Measurements from ENCODE around the gene COA7. TPM values are rescaled to one million over a fixed set of nuclear protein-coding genes. Genes with fewer than 3 reads are reported as not detected.

The COA7 gene
- polyA plus RNA-seq, 3 donors, result 4.8 to 8.5 (median 6.2) TPM

- no peaks in the 10 kb centered on the region for H3K27me3 ChIP-seq (ENCODE audit: control insufficient read depth in 2 of 2, insufficient read depth in 2 of 2, low read length in 2 of 2)
- Mint-ChIP-seq H3K9me3 (no peaks in the 10 kb centered on the region), H3K27me3 (ENCODE audit: low read depth in 3 of 3) (no peaks in the 10 kb centered on the region), H3K36me3 (peaks cover 4 to 13% of the 10 kb centered on the region in 2 donors), H3K4me1 (peaks cover 6% of the 10 kb centered on the region), H3K27ac (peak overlapping the region in 1 of 7 donors; percentile 10), H3K4me3 (no peak overlapping the region)
- H3K36me3 ChIP-seq (replicated peaks in 1 of 2; ENCODE audit: control insufficient read depth in 1 of 2, insufficient read depth in 2 of 2, low read length in 2 of 2), result peaks cover 0 to 6% of the 10 kb centered on the region in 2 donors
- no peak overlapping the region for H2AFZ ChIP-seq (ENCODE audit: insufficient read depth, low read depth, low read length, poor library complexity, severe bottlenecking)
- peaks cover 79% of the 10 kb centered on the region for H4K20me1 ChIP-seq (ENCODE audit: insufficient read depth, low read length)
- TF ChIP-seq, protein P1, sequence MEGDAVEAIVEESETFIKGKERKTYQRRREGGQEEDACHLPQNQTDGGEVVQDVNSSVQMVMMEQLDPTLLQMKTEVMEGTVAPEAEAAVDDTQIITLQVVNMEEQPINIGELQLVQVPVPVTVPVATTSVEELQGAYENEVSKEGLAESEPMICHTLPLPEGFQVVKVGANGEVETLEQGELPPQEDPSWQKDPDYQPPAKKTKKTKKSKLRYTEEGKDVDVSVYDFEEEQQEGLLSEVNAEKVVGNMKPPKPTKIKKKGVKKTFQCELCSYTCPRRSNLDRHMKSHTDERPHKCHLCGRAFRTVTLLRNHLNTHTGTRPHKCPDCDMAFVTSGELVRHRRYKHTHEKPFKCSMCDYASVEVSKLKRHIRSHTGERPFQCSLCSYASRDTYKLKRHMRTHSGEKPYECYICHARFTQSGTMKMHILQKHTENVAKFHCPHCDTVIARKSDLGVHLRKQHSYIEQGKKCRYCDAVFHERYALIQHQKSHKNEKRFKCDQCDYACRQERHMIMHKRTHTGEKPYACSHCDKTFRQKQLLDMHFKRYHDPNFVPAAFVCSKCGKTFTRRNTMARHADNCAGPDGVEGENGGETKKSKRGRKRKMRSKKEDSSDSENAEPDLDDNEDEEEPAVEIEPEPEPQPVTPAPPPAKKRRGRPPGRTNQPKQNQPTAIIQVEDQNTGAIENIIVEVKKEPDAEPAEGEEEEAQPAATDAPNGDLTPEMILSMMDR (IDR thresholded peaks at IDR 0.05), result no peak
- H3K4me1 ChIP-seq (ENCODE audit: control insufficient read depth in 1 of 2, insufficient read depth in 2 of 2, low read length in 2 of 2), result no peaks in the 10 kb centered on the region
- H3K4me2 ChIP-seq (replicated peaks; ENCODE audit: extremely low read depth, low read length, poor library complexity, severe bottlenecking), result no peak overlapping the region
- H3K27ac ChIP-seq (ENCODE audit: low read depth in 1 of 2, low read length in 2 of 2), result no peak overlapping the region
- no peak overlapping the region for H3K4me3 ChIP-seq (replicated peaks in 1 of 3; ENCODE audit: low read depth in 2 of 3, low read length in 3 of 3)
- intact Hi-C loops (cut with micrococcal nuclease), result no loop called here
- peaks cover 37% of the 10 kb centered on the region for H3K79me2 ChIP-seq (ENCODE audit: insufficient read depth, low read length)
- no peaks in the 10 kb centered on the region for H3K9me3 ChIP-seq (replicated peaks in 1 of 2; ENCODE audit: control insufficient read depth in 1 of 2, insufficient read depth in 1 of 2, low read length in 2 of 2)
- H3K9ac ChIP-seq (ENCODE audit: insufficient read depth, low read length, poor library complexity, severe bottlenecking), result no peak overlapping the region
- WGBS (ENCODE audit: insufficient coverage), result no CpG with 5 or more reads among the region's 4 CpGs
- no peak for DNase-seq
Measured at GRCh38 chr1:52739699-52740467, 41.7 kb upstream of the COA7 start.

- H3K27me3 ChIP-seq (ENCODE audit: control insufficient read depth in 2 of 2, insufficient read depth in 2 of 2, low read length in 2 of 2), result no peaks in the 10 kb centered on the region
- 100% methylated on average over 1 of the region's 10 CpGs for WGBS (ENCODE audit: insufficient coverage)
- H3K9me3 ChIP-seq (replicated peaks in 1 of 2; ENCODE audit: control insufficient read depth in 1 of 2, insufficient read depth in 1 of 2, low read length in 2 of 2), result no peaks in the 10 kb centered on the region
- intact Hi-C loops (cut with micrococcal nuclease), result no loop called here
- Mint-ChIP-seq H3K36me3 (peaks cover 7 to 17% of the 10 kb centered on the region in 2 donors), H3K9me3 (no peaks in the 10 kb centered on the region), H3K27me3 (ENCODE audit: low read depth in 3 of 3) (no peaks in the 10 kb centered on the region), H3K27ac (no peak overlapping the region), H3K4me1 (peaks cover 6% of the 10 kb centered on the region), H3K4me3 (no peak overlapping the region)
- peaks cover 0 to 6% of the 10 kb centered on the region in 2 donors for H3K36me3 ChIP-seq (replicated peaks in 1 of 2; ENCODE audit: control insufficient read depth in 1 of 2, insufficient read depth in 2 of 2, low read length in 2 of 2)
- H3K9ac ChIP-seq (ENCODE audit: insufficient read depth, low read length, poor library complexity, severe bottlenecking), result no peak overlapping the region
- H3K4me1 ChIP-seq (ENCODE audit: control insufficient read depth in 1 of 2, insufficient read depth in 2 of 2, low read length in 2 of 2), result no peaks in the 10 kb centered on the region
- H3K27ac ChIP-seq (ENCODE audit: low read depth in 1 of 2, low read length in 2 of 2), result no peak overlapping the region
- H4K20me1 ChIP-seq (ENCODE audit: insufficient read depth, low read length), result peaks cover 72% of the 10 kb centered on the region
- no peak overlapping the region for H3K4me2 ChIP-seq (replicated peaks; ENCODE audit: extremely low read depth, low read length, poor library complexity, severe bottlenecking)
- no peak overlapping the region for H3K4me3 ChIP-seq (replicated peaks in 1 of 3; ENCODE audit: low read depth in 2 of 3, low read length in 3 of 3)
- peaks cover 45% of the 10 kb centered on the region for H3K79me2 ChIP-seq (ENCODE audit: insufficient read depth, low read length)
- TF ChIP-seq, protein P1 (IDR thresholded peaks at IDR 0.05), result no peak
- H2AFZ ChIP-seq (ENCODE audit: insufficient read depth, low read depth, low read length, poor library complexity, severe bottlenecking), result no peak overlapping the region
- no peak for DNase-seq
Measured at GRCh38 chr1:52738893-52739292, 40.7 kb upstream of the COA7 start.

Measured in CD14-positive monocyte (primary cell).